Activated CD4-positive, CD25-positive, alpha-beta regulatory T cell (primary cell): ENCODE results near the gene CCDC3.
"Not testable (repeated sequence)": the region's sequence is repeated elsewhere in the genome, so short reads cannot be mapped to it uniquely, and the experiment has no call there.

Source experiments
- DNase-seq, 4 experiments: peaks; one replicate each; lab custom pipeline; 2025; lab: John Stamatoyannopoulos, UW

The CCDC3 gene

DNA sequence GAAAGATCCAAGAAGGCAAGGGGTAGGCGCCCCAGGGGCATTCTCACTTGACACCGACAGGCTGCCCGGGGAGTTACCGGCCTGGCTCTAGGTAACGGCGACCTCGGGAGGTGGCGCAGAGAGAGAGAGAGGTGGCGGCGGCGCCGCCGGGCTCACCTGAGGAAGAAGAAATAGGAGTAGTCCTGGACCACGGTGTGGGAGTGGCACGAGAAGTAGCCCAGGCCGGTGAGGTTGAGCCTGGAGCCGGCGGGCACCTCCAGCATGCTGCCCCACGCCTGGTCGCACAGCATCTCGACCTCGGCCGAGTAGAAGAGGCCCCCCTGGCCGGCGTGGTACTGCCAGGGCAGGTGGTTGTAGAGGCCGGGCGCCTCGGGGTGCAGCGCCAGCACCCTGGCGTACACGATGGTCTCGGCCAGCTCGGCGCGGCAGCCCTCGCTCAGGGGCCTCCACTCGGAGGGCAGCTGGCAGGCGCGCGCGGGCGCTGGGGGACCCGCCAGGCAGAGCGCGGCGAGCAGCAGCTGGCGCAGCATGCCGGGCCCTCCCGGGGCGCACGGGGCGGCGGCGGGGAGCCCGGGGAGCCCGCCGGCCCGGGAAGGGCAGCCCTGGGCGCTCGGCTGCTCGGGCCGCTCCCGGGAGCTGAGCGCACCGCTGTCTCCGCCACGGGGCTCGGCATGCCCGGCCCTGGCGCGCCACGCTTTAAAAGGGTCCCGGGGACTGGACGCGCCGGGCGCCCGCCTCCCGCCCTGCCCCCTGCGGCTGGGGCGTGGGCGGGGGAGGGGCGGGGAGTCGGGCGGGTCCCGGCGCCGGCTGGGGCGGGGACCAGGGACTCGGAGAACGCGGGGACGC lies at the start of gene CCDC3:
CCDC3 (minus strand) TSS at position 673 of the 846 bp plus-strand sequence; CDS start at position 530, 143 bp downstream.
- no peak for DNase-seq

GRCh38 chr10:13051126-13051694 lies 49.7 kb upstream of the CCDC3 start:
- DNase-seq = no peak

DNA sequence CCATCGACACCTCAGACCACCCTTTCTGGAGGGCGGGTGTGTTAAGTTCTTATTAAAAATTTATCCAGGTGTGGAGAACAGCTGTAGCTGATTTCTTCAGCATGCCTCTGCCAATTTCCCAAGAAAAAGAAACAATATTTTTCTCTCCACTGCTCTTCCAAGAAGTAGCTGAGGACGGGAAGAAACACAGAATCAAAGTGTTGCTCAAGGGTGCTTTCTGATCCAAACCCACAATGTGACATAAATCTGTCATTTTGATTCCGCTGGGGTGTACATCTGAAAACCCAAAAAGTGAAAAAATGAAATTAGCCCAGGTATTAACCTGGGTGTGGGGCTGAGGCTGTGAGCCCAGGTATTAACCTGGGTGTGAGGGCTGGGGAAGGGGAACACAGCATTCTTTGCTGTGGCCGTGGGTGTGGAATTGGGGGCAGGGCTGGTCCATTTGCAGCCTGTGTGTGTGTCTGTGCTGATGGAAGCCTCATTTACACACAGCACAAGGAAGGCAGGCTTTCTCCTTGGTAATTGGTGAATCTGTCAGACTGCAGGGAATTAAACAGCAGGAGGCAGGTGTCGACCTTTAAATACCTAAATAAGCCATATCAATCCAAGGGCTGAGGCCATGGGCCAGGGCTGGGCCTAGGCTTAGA lies 48.4 kb upstream of the CCDC3 start:
- DNase-seq = no peak

GRCh38 chr10:13048762-13049161 lies 47.2 kb upstream of the CCDC3 start:
- no peak for DNase-seq

GRCh38 chr10:13047529-13048206 lies 46.2 kb upstream of the CCDC3 start:
- no peak for DNase-seq

GRCh38 chr10:13046851-13047528 lies 45.5 kb upstream of the CCDC3 start:
- no peak for DNase-seq

GRCh38 chr10:13043520-13043919 lies 42.0 kb upstream of the CCDC3 start:
- no peak for DNase-seq

- DNase-seq = no peak
Observed at GRCh38 chr10:13039761-13040160, 38.2 kb upstream of the CCDC3 start.

GRCh38 chr10:13038391-13038790 lies 36.9 kb upstream of the CCDC3 start:
- no peak for DNase-seq

DNA sequence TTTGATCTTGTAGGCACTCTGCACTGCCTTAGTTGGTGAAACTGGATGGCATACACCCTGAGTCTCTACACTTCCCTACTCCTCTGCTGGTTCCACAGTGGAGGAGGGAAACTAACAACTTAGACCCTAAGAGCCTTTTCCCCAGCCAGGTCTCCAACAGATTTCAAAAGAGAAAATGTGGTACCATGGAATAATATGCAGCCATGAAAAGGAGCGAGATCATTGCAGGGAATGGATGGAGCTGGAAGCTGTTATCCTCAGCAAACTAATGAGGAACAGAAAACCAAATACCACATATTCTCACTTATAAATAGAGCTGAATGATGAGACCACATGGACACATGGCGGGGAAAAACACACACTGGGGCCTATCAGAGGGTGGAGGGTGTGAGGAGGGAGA lies 36.3 kb upstream of the CCDC3 start:
- DNase-seq = no peak

DNA sequence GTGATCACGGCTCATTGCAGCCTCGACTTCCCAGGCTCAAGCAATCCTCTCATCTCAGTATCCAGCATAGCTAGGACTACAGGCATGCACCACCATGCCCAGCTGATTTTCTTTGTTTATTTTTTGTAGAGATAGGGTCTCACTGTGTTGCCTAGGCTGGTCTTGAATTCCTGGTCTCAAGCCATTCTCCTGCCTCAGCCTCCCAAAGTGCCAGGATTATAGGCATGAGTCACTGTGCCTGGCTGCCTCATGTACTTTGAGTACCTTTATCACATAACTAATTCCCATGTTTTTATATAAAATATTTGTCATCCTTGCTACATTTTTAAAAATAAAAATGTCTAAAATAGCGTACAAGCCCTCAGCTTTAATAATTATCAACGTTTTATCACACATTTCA lies 35.3 kb upstream of the CCDC3 start:
- DNase-seq = no peak

DNA sequence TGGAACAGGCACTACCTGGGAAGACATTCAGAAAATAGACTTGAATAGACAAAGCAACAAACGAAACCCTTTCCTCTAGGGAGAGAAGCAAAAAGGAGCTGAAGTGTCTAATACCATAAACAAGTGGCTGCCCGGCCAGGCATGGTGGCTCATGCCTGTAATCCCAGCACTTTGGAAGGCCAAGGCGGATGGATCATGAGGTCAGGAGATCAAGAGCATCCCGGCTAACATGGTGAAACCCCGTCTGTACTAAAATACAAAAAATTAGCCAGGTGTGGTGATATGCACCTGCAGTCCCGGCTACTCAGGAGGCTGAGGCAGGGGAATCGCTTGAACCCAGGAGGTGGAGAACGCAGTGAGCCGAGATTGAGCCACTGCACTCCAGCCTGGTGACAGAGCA lies 34.2 kb upstream of the CCDC3 start:
- not testable (repeated sequence) for DNase-seq

GRCh38 chr10:13026873-13027272 lies 25.4 kb upstream of the CCDC3 start:
- DNase-seq = no peak

- no peak for DNase-seq
Observed at GRCh38 chr10:13023754-13024153, 22.2 kb upstream of the CCDC3 start.

GRCh38 chr10:13019280-13019679 lies 17.8 kb upstream of the CCDC3 start:
- DNase-seq = no peak

DNA sequence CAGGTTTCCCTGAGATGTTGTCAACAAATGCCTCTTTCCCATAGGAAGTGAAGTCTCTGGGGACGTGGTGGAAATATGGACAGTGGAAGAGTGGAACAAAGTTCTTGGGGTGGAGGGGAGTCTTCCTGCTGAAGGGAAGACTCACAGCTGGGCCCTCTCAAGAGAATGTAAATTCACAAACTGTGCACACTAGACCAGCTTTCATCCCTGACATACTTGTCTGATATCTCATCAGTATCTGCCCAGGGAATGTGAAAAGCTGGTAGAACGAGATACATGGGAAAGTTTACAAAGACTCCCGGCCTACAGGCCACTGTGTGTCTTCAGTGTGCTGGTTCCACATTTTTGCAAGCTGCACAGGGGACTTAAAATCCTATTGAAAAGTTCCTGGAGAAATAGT lies 16.7 kb upstream of the CCDC3 start:
- DNase-seq = no peak

- no peak for DNase-seq
Observed at GRCh38 chr10:13016886-13017285, 15.4 kb upstream of the CCDC3 start.

- DNase-seq = no peak
Observed at GRCh38 chr10:13016426-13016825, 14.9 kb upstream of the CCDC3 start.

DNA sequence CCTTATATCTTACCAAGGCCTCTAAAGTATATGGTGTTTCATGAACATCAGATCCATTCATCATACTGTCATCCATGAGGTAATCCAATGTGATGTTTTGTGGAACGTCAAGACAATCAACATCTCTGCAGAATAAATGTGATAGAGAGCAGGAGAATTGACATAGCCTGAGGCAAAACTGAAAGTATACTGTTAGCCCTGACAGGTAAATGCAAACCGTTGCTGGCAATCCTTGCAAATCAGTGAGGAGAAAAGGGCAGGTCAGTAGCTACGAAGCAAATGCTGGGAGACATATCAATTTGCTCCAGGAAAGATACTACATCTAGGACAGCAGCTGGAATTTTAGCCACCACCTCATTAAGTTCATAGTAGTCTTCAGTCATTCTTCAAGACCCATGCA lies 4.5 kb upstream of the CCDC3 start:
- DNase-seq = no peak

- DNase-seq = no peak
Observed at GRCh38 chr10:13003759-13004158, 2.2 kb upstream of the CCDC3 start.

- DNase-seq = no peak
Observed at GRCh38 chr10:13003004-13003403, 1.5 kb upstream of the CCDC3 start.

- DNase-seq = no peak
Observed at GRCh38 chr10:13001887-13002212, 337 bp upstream of the CCDC3 start.
